CD4-positive, alpha-beta T cell treated with Interleukin-4 for 1 hour (primary cell): ENCODE data around the gene L1CAM.

ENCODE experiments used
- DNase-seq, 2 donors: peaks; one replicate each; pipeline ENCODE4 v3.0.0-alpha.2; 2020 to 2022

L1CAM gene

DNA sequence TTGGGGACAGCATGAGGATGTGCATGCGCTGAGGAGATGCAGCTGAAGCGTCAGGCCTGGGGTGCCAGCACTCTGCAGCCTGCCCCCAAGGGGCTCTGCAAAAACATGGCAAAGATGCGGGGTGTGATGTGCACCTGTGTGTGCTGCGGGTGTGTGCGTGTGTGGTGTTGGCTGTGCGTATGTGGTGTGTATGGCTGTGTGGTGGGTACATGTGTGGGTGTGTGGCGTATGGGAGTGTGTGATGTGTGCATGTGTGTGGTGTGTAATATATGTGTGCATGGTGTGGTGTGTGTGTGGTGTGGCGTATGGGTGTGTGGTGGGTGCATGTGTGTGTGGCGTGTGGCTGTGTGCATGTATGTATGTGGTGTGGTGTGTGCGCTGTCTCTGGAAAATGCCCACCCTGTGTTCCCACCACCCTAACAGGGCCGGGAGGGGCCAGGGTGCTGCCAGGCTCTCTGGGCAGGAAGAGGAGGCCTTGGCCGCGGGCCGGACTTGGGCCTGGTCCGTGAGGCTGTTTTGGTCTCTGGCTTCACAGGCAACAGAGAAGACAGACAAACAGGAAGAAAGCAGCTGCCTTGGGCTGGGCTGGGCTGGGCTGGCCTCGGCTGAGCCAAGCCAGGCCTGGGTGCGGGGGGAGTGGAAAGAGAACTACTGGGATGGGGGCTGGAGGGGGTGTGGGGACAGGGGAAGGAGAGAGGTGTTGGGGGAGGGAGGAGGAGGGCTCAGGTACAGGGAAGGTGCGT, 17.4 kb upstream of the L1CAM start:
- DNase-seq = no peak

DNA sequence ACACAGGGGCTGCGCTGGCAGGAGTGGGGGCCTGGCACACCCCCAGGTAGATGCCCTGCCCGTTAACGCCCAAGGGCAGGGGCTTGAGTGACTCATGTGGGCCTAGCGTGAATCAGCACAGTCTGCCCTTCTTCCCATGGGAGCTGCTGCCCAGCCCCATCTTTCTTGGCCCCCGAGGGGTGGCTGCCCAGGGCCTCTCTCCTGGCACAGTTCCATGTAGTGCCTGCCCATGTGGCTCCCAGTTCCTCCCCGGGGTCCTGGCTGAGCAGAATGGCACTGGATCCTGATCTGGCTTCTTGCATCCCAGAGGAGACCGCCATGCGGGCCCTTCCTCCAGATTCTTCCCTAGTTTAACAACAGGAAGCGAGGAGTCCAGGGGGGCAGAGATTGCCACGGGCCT, 16.4 kb upstream of the L1CAM start:
- no peak for DNase-seq

DNA sequence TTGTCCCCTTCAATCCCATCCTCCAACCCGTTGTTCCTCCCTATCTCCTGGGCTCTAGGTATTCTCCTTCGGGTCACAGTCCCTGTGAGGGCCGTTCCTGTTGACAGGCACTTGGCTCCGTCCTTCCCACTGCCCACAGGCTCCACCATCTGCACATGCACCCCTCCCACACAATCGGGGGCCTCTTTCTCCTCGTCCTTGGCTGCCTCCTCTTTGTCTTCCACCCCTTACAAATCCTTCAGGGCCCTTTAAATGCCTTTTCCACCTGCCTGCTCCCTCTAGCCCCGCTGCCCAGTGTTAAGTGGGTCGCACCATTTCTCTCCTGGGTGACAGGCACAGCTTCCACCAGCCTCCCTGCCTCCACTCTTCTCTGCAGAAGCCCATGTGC, 15.8 kb upstream of the L1CAM start:
- DNase-seq = no peak

DNA sequence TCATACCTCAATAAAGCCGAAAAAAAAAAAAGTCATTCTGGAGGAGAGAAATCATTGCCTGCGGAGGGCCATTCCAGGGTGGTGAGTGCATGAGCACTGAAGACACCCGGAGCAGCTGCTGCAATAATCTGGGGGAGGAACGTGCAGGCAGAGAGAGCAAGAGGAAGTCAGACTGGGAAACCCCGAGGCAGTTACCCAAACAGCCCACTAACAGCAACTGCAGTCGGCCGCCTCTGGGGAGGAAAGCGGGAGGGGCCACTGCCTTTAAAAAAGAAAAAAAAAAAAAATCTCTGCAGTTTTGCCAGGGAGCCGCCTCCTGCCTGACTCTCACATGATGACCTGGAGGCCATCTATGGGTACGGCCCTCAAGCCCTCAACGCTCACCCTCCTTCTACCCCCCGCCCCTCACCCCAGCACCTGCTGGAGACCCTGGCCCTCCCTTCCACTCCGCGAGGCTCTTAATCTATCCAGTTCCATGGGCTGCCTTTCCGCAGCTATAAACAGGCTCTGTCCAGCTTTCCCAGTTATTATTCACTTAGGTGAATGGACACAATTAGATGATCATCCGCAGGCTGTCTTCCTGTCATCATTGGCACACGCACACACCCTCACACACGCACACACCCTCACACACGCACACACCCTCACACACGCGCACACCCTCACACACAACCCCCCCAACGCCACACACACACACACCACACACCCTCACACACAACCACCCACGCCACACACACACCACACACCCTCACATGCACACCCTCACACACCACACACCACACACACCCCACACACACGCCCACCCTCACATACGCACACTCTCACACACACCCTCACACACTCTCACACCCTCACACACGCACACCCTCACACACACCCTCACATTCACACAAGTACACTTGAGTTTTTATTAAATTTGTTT, 15.1 kb upstream of the L1CAM start:
- DNase-seq = peak; percentile 71 to 81

DNA sequence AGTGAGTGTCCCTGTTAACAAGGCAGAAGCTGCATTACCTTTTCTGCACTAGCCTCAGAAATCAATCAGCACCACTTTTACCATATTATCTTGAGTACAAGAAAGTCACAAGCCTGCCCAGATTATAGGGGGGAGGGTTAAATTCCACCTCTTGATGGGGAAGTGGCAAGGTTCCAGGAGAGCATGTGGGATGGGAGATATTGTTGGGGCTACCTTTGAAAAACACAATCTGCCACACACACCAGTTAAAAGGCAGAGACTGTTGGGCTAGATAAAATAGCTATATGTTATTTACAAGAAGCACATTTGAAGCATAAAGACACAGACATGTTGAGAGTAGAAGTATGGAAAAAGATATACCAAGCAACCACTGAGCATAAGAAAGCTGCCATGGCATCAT, 11.9 kb upstream of the L1CAM start:
- no peak for DNase-seq

DNA sequence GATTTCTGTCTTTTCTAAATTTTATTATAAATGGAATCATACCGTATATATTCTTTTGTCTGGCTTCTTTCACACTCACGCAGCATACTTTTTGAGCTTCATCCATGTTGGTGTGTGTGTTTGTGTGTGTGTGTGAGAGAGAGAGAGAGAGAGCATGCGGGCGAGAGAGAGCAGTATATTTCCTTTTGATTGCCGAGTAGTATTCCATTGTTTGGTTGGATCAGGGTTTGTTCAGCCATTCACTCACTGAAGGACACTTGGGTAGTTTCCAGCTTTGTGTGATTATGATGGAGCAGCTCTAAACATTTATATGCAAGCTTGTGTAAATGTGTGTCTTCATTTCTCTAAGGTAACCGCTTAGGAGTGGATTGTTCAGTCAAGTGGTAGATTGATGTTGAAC, 3.1 kb upstream of the L1CAM start:
- no peak for DNase-seq

DNA sequence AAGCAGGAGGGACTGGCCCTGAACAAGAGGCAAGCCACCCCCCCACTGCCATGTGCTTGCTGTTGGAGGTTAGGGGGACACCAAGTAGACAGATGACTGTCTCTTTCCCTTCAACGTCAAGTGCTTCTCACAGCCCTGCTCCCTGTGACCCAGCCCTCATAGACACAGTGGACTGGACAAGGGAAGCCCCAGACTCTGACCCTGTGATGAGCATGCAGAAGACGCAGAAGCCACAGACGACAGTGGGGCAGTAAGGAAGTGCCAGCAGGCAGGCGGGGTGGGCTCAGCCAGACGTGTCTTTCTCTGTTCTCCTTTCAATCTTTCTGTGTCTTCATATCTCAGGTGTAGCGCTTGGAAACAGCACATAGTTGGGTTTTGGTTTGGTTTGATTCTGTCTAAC, 2.4 kb upstream of the L1CAM start:
- peak in 1 of 2 donors; percentile 34 for DNase-seq

DNA sequence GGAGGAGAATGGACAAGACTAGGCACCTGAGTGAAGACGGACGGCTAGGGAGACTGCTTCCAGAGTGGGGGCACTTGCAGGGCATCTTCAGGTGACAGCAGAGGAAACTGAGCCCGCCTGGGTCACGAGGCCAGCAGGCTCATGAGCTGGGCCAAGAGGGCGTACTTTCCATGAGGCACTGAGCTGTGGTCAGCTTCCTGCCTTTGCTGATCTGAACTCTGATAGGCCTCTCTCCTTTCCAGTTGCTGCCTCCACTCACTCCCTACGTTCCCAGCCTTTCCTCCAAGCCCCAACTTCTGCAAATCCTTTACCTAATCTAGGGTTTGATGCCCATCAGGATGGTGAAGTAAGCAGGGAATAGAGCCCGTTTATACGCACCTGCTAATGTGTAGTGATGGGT, 1.4 kb upstream of the L1CAM start:
- no peak for DNase-seq

DNA sequence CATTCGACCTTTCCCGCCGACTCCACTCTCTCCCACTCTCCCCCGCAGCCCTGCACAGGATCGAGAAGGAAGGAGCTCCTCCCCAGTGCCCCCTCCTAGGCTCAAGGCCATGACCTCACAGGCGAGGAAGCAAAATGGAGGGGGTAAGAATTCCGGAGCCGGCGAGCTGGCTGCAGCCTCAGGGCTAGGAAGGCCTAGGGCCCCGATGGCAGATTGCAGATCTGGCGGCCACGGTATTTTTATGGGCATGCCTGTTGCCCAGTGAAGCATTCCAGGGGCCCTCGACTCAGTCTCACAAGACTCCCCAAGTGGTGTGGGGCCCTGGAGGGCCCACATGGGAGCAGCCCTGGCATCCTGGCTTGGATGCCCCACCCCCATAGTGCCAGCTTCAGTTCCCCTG, 942 bp upstream of the L1CAM start:
- DNase-seq = no peak

DNA sequence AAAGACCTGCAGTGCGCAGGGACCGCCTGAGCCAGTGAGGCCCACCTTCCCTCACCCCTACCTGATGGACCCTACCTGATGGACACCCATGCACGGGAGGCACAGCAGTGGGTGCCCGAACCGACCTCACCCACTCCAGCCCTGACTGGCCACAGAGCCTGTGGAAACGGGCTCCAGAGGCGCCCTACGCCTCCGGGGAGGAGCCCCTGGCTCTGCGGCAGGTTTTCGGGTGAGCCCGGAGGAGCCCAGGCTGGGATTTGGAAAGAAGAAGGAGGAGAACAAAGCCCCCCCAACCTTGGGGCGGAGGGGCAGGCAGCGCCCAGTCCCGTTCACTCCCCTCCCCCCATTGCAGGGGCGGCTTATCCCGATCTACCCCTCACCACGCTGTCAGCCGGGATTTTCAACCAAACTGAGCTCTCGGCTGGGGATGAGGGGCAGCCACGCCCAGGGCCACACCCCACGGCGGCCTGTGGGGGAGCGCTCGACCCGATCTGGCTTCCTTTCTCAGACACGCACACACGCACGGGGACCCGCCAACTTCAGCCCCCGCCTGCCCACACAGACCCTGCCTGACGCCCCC, 675 bp downstream of the L1CAM start:
- DNase-seq = no peak

DNA sequence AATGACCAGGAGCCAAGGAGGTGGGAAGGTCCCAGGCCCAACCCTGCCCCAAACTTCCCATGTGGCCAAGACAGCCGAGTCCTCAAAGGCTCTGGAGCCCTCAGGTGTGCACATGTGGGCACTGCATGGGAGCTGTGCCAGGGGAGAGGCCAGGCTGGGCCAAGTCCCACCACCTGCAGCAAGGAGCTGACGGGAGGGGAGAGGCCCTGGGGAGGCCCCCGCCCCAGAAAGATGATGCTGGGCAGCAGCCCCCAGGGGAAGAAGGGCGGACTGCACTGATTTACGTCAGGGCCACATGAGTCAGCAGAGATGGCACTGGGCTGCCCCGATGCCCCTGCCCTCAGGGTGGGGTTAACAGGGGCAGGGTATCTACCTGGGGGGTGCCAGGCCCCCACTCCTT, 1.4 kb downstream of the L1CAM start:
- no peak for DNase-seq

DNA sequence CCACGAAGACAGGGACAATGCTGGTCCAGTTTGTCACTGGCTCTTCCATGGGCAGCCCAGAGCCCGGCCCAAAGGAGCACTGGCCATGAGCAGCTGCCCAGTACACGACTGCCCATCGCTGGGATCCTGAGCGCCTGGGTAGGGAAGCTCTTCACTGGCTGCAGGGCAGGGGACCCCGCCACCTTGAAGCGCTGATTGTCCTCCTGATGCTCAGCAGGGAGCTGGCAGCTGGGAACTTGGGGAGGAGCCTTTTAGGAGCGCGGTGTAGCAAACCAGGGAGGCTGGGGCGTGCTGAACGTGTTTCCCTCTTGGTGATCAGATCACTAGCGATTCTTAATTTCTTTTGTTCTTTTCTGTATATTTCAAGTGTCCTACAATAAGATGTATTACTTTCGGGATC, 1.8 kb downstream of the L1CAM start:
- no peak for DNase-seq

DNA sequence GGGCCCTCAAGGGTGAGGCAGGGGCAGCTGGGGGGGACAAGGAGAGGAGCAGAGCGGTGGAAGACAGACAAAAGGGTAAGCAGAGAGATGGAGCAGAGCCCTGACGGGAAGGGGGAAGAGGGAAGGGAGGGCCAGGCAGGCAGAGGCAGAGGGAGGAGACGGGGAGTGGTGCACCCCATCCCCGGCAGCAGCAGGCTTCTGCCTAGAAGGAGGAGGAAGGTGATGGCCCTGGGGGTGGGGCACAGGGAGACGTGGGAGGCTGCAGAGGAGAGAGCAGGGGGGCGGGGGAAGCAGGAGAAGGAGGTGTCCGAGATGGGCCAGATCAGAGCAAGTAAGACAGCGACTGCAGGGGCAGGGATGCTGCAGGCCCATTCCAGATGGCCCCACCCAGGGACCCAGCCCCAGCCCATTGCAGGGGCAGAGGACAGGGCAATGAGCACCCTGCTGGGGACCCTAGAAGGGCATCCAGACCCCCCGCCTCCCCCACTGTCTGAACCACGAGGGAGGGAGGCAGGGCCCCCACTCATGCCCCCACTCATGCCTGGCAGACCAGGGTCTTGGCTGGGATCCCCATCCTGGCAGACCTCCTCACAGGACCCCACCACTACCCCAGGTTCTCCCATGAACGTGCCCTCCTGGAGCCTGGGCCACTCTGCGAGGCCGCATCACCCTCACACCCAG, 2.7 kb downstream of the L1CAM start:
- DNase-seq = no peak

DNA sequence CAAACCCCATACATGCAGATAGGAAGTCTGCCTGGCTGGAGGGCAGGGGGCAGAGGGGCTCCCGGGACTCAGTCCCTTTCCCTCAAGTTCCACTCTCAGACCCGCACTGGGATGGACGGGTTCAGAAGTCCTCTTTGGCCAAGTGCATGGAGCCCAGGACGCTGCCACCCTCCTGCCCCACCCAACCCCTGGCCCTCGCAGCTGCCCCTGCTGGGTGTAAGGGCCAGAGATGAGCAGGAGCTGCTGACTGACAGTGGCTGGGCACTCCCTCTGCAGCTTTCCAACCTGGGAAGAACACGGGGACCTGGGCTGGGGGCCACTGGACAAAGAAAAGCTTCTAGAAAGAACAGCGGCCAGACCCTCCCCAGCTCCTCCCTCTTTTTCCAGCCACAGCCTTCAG, 3.4 kb downstream of the L1CAM start:
- DNase-seq = no peak

DNA sequence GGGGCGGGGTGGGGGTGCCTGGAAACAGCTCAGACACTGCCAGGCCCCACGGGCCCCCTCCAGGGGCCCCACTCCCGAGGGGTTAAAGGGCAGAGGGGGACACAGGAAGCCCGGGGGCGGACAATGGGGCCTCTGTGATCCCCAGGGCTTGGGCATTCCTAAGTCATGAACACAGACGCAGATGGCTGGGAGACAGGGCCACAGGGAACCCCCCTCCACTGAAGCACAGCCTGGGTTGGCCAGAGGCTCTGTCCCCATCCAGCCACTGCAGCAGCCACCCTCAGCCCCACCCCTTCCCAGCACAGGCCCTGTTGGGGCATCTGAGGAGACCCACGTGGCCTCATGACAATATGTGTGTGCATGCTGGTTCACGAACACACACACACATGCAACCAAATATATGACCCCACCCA, 3.9 kb downstream of the L1CAM start:
- DNase-seq = no peak

DNA sequence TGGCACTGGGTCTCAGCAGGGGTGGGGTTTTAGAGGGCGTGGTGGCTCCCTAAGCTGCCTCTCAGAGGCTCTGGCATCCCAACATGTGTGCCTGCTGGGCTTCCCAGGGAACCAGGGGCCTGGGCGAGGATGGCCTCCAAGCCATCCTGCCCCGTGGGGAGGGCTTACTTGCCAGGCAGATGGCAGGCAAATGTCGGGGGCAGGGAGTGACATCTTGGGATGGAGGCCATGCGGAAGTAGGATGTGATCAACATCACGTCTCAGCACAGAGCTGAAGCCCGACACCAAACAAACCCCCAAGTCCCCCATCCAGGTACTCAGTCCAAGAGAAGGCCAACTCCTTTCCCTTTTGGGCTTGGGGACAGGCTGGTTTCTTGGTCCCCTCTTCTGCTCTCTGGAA, 4.7 kb downstream of the L1CAM start:
- DNase-seq = no peak

DNA sequence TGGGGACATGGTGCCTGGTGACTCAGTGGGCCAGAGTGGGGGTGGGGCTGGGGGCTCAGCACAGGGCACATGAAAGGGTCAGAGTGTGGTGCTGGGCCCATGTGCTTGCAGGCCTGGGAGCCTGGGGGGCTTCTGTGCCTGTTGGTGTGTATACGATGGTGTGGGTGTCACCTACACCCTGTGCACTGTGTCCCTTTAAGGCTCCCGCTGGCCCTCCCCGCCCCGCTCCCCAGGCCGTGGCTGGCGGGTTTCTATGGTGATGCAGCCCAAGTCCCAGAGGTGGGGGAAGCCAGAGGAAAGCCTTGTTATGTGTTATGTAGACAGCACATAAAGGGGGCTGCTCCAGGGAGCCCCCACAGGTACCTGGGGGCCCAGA, 5.5 kb downstream of the L1CAM start:
- DNase-seq = no peak

DNA sequence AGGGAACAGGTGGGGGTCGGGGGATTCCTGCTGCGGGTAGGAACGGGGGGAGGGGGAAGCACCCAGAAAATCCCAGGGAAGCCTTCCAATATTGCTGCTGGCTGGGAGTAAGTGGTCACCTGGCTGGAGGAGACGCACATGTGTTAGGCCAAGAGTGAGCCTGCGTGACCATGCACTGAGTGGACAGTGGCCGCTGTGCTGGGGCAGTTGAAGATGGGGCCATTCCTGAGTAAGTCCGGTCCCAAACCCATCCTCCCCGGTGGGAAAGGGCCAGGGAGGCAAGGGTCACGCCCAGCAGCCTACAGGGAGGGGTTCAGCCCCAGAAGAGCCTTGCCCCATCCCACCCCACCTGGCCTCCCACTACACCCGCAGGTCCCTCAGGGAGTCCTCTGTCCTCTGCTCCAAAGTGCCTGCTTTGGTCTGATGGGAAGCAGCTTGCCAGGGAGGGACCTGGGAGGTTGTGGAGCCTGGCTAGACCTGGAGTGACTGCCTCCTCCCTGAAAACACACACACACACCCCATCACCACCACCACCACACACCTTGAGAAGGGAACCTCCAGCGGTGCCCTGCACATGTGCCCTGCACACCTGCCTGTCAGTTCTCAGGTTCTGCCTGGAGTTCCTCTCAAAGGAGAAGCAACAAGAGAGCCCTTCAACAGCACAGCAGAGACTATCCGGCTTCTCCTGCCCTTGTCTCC, 6.1 kb downstream of the L1CAM start:
- no peak for DNase-seq

DNA sequence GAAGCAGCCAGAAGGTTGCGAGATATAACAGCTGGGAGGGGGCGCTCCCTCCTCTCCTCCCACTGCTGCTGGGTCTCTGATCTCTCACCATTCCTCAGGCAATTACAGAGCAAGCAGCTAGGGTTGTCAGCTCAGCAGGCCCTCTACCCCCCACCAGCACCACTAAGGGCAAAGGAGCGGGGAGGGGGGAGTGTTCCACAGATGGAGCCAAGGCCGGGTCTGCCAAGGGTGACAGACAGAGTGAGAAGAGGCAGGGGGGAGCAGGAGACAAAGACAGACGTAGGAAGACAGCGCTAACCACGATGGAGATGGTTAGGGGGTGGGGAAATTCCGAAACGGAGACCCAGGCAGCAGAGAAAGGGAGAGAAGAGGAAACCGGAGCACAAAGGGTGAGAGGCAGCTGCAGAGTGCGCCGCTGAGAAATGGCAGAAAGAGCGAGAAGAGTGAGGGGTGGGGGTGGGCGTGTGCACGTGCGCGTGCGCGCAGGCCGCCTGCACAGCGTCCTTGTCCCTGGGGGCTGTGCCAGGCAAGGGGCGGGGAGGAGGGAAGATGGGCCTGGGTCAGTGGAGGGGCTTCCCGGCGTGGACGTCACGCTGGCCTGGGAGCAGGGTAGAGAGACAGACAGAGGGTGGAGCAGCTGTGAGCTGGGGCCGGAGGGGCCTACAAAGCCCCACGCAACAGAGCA, 6.9 kb downstream of the L1CAM start:
- DNase-seq = no peak

DNA sequence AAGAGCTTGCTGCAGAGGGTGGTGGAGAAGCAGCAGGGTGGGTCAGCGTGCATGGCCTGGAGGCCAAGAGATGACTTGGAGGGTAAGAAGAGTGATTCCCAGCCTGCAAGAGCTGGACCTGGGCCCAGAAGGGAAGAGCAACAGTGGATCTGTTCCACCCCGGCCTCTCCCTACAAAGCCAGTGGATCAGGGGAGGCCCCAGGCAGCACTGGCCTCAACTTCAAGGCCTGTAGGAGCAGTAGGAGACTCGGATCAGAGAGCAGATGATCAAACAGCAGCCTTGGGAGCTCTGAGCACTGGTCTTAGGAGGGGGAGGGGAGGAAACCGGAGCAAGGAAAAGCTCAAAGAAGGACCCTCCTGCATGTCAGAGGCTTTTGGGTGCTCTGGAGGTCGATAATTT, 7.6 kb downstream of the L1CAM start:
- no peak for DNase-seq

DNA sequence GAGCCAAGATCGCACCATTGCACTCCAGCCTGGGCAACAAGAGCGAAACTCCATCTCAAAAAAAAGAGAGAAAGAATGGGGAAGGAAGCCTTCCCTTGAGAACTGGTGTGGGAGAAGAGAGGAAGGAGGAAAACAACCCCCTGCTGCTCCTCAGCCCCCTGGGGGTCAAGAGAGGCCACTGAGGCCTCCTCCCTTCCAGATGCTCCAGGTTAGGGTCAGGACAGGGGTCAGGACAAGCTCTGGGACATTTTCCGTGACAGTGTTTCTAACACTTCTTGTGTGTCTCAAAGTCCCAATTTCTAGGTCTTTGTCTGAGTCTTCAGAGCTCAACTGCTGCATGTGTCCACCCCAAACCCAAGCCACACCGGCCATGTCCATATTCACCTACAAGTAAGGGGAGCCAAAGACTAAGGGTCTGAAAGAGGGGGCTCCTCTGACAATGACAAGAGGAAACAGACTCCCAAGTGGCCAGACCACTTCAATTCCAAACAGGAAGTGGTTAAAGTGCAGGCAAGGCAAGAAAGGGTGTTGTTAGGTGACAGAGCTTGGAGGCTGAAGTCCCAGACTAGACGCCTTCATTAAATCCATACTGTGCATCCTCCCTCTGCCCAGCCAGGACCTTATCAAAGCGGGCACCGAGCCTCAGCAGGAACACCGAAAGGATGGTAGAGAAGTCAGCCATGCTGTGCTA, 8.3 kb downstream of the L1CAM start:
- DNase-seq = no peak

DNA sequence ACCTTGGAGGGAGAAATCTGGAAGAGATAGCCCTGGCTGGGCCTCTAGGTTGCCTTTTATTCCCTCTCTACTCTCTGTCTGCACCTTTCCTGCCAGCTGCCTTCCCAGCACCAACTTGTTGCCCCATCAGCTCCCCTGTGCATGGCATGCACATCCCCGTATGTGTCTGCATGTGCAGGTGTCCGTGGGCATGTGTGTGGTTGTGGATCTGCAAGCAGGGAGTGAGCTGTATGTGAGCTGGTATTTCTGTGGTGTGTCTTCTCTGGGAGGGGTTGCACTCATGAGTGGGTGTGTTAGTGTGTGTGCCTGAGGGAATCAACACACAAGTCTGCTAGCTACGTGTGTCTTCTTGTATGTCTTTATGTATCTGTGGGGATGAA, 9.9 kb downstream of the L1CAM start:
- DNase-seq = no peak
